Loucy (cell line): ENCODE measurements around the gene CAMK2G.

Experiments used
- H2AFZ ChIP-seq: fragments of 200-600 bp; sonication (generic); 2 replicates; pipeline ENCODE4 v1.6.0; 2016; ENCODE audit warnings: antibody characterized with exemption, mild to moderate bottlenecking, low read length, moderate library complexity
- H3F3A ChIP-seq: fragments of 200-600 bp; 2 replicates; pipeline ENCODE4 v1.6.0; 2016; ENCODE audit warnings: antibody characterized with exemption, low read depth, mild to moderate bottlenecking
- H3K27me3 ChIP-seq: fragments of 200-600 bp; sonication (generic); 2 replicates; pipeline ENCODE4 v1.6.1; 2014; ENCODE audit warnings: low read length, mild to moderate bottlenecking; ENCODE audit not compliant: insufficient read depth, poor library complexity, severe bottlenecking
- H3K36me3 ChIP-seq: fragments of 200-600 bp; sonication (generic); 2 replicates; pipeline ENCODE4 v1.6.1; 2016; ENCODE audit warnings: low read length; ENCODE audit not compliant: insufficient read depth
- H3K4me1 ChIP-seq: fragments of 200-600 bp; sonication (generic); 2 replicates; pipeline ENCODE4 v1.5.1; 2014; ENCODE audit warnings: low read length, mild to moderate bottlenecking; ENCODE audit not compliant: insufficient read depth, poor library complexity, severe bottlenecking
- H3K4me2 ChIP-seq: fragments of 200-600 bp; sonication (generic); 2 replicates; pipeline ENCODE4 v1.6.0; 2014; ENCODE audit warnings: antibody characterized with exemption, low read length, low read depth, mild to moderate bottlenecking; ENCODE audit not compliant: poor library complexity, severe bottlenecking
- H3K4me3 ChIP-seq: fragments of 200-600 bp; sonication (generic); 2 replicates; pipeline ENCODE4 v1.5.1; 2014; ENCODE audit warnings: low read length, mild to moderate bottlenecking, mixed read lengths; ENCODE audit not compliant: poor library complexity, severe bottlenecking
- H3K79me2 ChIP-seq: fragments of 200-600 bp; sonication (generic); 2 replicates; pipeline ENCODE4 v1.6.1; 2014; ENCODE audit warnings: low read length; ENCODE audit not compliant: insufficient read depth
- H3K9ac ChIP-seq: fragments of 200-600 bp; sonication (generic); 2 replicates; pipeline ENCODE4 v1.6.0; 2014; ENCODE audit warnings: mild to moderate bottlenecking, low read depth, low read length, moderate library complexity; ENCODE audit not compliant: poor library complexity, severe bottlenecking
- H3K9me2 ChIP-seq: fragments of 200-600 bp; sonication (generic); replicated peaks from 2 replicates; pipeline ENCODE4 v1.6.1; 2016; ENCODE audit warnings: low read depth, low read length, mixed read lengths
- H3K9me3 ChIP-seq: fragments of 200-600 bp; sonication (generic); 2 replicates; pipeline ENCODE4 v1.6.1; 2014; ENCODE audit warnings: mild to moderate bottlenecking, antibody characterized with exemption, low read length, low read depth; ENCODE audit not compliant: insufficient read depth
- H4K20me1 ChIP-seq: fragments of 200-600 bp; sonication (generic); 2 replicates; pipeline ENCODE4 v1.6.0; 2014; ENCODE audit warnings: antibody characterized with exemption, low read length, mild to moderate bottlenecking; ENCODE audit not compliant: insufficient read depth, poor library complexity, severe bottlenecking
- EZH2phosphoT487 ChIP-seq: fragments of 200-600 bp; IDR thresholded peaks from 2 replicates; pipeline ENCODE4 v1.6.1; 2018; ENCODE audit warnings: antibody characterized with exemption, mild to moderate bottlenecking, moderate library complexity, borderline replicate concordance
- TF ChIP-seq, protein P1 (sequence below): fragments of 200-600 bp; sonication (generic); conservative IDR thresholded peaks from 2 replicates; pipeline ENCODE4 v1.5.1; 2014; ENCODE audit warnings: mild to moderate bottlenecking, antibody characterized with exemption, low read length

Gene CAMK2G

DNA sequence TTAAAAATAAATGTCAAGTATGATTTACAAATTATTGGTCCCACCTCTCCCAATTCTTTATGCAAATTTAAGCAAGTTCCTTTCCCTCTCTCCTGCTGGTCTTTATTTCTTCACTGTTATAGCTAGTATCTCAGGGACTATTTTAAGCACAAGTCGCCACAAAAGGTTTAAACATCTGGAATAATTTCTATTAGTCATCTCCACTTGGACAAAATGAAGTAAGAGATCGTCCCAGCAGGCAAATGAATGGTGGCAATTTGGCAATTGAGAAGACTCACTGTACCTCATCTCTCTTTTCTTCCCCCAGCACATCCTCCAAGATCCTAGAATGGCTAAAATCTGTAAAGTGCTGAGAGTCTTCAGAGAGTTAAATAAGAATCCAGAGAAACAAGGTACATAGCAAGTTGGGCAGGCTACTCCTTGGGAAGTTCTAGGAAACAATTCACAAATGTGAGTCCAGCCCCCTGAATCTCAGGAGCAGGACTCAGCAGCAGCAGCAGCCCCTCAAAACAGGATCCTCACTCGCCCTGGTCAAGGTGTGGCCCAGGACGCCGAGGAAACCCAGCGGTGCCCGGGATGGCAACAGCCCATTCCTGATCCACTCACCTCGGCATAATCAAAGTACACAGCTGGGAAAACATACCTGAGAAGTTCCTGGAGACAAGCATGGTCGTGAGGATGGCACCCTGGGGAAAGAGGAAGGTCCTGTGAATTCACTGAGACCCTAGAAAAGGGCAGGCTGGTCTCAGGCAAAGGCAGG, 32.6 kb downstream of the CAMK2G start:
- Histone ChIP-seq H3K79me2 (no peaks in the 10 kb centered on the region), H3K9me3 (no peaks in the 10 kb centered on the region), H3K36me3 (peaks cover 96% of the 10 kb centered on the region; the same call in 1 of the 2 replicates)

DNA sequence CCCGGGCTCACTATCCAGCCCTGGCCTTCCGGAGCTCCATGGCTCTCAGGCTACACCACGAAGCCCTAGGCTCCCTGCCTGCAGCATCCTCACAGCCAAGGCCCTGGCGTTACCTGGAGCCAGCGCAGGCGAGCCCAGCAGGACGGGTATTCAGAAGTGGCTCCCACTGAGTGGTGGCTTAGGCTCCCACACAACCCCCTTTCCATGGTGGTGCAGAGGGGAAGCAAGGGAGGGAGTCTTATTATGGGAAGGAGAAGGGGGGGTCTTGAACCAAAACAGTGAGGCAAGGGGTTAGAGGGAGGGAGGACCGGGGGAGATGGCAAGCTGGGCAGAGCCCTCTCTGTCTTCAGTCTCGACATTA, 33.3 kb downstream of the CAMK2G start:
- Histone ChIP-seq H4K20me1 (peaks cover 4% of the 10 kb centered on the region), H3K9me3 (no peaks in the 10 kb centered on the region), H3K4me3 (no peak overlapping the region), H3K9ac (no peak overlapping the region), H3K27me3 (no peaks in the 10 kb centered on the region), H3K4me2 (no peak overlapping the region), H3K4me1 (no peaks in the 10 kb centered on the region), H2AFZ (no peak overlapping the region), H3K79me2 (no peaks in the 10 kb centered on the region), H3F3A (no peaks in the 10 kb centered on the region), H3K36me3 (peaks cover 96% of the 10 kb centered on the region; the same call in 1 of the 2 replicates), H3K9me2 (no peaks in the 10 kb centered on the region)
- TF ChIP-seq EZH2phosphoT487 = no peak
- TF ChIP-seq, protein P1, sequence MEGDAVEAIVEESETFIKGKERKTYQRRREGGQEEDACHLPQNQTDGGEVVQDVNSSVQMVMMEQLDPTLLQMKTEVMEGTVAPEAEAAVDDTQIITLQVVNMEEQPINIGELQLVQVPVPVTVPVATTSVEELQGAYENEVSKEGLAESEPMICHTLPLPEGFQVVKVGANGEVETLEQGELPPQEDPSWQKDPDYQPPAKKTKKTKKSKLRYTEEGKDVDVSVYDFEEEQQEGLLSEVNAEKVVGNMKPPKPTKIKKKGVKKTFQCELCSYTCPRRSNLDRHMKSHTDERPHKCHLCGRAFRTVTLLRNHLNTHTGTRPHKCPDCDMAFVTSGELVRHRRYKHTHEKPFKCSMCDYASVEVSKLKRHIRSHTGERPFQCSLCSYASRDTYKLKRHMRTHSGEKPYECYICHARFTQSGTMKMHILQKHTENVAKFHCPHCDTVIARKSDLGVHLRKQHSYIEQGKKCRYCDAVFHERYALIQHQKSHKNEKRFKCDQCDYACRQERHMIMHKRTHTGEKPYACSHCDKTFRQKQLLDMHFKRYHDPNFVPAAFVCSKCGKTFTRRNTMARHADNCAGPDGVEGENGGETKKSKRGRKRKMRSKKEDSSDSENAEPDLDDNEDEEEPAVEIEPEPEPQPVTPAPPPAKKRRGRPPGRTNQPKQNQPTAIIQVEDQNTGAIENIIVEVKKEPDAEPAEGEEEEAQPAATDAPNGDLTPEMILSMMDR = no peak

More for the DNA sequence above, 32.6 kb downstream of the CAMK2G start:
- Histone ChIP-seq H3K9me2 (no peaks in the 10 kb centered on the region), H3K4me3 (no peak overlapping the region), H3K27me3 (no peaks in the 10 kb centered on the region), H3K9ac (no peak overlapping the region), H4K20me1 (peaks cover 4% of the 10 kb centered on the region), H3K4me2 (no peak overlapping the region), H2AFZ (no peak overlapping the region), H3F3A (no peaks in the 10 kb centered on the region), H3K4me1 (no peaks in the 10 kb centered on the region)
- TF ChIP-seq EZH2phosphoT487 = no peak
- TF ChIP-seq, protein P1 = no peak

DNA sequence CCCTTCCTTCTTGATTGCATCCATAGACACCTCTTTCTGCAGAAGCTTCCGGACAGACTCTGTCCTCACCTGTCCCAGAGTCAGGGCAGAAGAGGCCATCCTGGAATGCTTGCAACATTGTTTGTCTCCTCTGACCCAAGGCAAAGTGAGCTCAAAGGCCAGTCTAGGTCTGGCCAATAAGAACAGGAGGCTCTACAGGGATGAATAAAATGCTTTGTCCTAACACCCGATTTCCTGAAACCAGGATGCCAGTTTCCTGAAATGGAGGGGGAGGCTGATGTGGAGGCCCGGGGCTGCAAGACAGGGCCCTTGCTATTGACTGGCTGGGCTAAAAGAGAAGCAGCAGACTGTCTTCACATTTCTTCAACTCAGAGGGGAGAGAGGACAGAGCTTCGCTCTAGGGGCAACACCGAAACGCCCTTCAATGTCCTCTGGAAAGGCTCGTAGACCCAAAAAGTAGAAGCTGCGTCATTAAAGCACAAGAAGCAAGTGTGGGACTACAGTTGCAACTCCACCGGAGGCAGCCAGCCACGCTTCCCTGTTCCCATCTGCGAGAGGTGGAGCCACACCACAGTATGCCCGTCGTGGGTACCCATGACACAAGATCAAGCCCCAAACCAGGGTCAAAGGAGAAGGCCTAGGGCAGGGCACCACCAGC, 33.8 kb downstream of the CAMK2G start:
- TF ChIP-seq, protein P1 = no peak
- no peak for TF ChIP-seq EZH2phosphoT487
- Histone ChIP-seq H3K4me2 (no peak overlapping the region), H4K20me1 (peaks cover 4% of the 10 kb centered on the region), H3K79me2 (no peaks in the 10 kb centered on the region), H3K36me3 (peaks cover 92% of the 10 kb centered on the region; the same call in 1 of the 2 replicates), H3K27me3 (no peaks in the 10 kb centered on the region), H2AFZ (no peak overlapping the region), H3F3A (no peaks in the 10 kb centered on the region), H3K9ac (no peak overlapping the region), H3K9me3 (no peaks in the 10 kb centered on the region), H3K9me2 (no peaks in the 10 kb centered on the region), H3K4me3 (no peak overlapping the region), H3K4me1 (no peaks in the 10 kb centered on the region)
